ENCODE results near the gene SEZ6L.

DNA sequence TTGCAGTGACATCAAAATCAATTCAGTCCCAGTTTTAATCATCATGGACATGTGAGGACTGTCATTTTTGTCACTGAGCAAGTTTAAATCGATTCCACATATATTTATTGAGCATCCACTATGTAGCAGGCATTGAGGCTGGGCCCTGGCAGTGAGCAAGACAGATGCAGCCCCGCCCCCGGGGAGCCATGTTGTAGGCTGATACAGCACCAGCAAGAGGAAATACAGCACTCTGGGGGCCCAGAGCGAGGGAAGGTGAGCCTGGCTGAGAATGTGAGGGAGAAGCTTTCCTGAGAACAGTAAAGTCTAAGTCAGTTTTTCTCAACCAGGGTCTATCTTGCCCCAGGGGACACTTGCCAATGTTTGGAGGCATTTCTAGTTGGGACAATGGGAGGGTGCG, 151.2 kb downstream of the SEZ6L start:
- TF ChIP-seq, protein P1, sequence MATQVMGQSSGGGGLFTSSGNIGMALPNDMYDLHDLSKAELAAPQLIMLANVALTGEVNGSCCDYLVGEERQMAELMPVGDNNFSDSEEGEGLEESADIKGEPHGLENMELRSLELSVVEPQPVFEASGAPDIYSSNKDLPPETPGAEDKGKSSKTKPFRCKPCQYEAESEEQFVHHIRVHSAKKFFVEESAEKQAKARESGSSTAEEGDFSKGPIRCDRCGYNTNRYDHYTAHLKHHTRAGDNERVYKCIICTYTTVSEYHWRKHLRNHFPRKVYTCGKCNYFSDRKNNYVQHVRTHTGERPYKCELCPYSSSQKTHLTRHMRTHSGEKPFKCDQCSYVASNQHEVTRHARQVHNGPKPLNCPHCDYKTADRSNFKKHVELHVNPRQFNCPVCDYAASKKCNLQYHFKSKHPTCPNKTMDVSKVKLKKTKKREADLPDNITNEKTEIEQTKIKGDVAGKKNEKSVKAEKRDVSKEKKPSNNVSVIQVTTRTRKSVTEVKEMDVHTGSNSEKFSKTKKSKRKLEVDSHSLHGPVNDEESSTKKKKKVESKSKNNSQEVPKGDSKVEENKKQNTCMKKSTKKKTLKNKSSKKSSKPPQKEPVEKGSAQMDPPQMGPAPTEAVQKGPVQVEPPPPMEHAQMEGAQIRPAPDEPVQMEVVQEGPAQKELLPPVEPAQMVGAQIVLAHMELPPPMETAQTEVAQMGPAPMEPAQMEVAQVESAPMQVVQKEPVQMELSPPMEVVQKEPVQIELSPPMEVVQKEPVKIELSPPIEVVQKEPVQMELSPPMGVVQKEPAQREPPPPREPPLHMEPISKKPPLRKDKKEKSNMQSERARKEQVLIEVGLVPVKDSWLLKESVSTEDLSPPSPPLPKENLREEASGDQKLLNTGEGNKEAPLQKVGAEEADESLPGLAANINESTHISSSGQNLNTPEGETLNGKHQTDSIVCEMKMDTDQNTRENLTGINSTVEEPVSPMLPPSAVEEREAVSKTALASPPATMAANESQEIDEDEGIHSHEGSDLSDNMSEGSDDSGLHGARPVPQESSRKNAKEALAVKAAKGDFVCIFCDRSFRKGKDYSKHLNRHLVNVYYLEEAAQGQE (IDR thresholded peaks at IDR 0.05): no peak
- TF ChIP-seq CHD2 (IDR thresholded peaks at IDR 0.05; ENCODE audit: low read length, partially characterized antibody) (no peak), EHF (CRISPR knock-in tag; IDR thresholded peaks at IDR 0.05) (no peak), PHF8 (IDR thresholded peaks at IDR 0.05; ENCODE audit: borderline replicate concordance, low read depth) (no peak), FOXS1 (CRISPR knock-in tag; IDR thresholded peaks at IDR 0.05) (no peak), JUNB (IDR thresholded peaks at IDR 0.05) (no peak), SMC3 (IDR thresholded peaks at IDR 0.05) (no peak), ESRRA (IDR thresholded peaks at IDR 0.05; ENCODE audit: borderline replicate concordance, low read length) (no peak), POLR2A (IDR thresholded peaks at IDR 0.05; ENCODE audit: low read length) (no peak)
- TF ChIP-seq, protein P2, sequence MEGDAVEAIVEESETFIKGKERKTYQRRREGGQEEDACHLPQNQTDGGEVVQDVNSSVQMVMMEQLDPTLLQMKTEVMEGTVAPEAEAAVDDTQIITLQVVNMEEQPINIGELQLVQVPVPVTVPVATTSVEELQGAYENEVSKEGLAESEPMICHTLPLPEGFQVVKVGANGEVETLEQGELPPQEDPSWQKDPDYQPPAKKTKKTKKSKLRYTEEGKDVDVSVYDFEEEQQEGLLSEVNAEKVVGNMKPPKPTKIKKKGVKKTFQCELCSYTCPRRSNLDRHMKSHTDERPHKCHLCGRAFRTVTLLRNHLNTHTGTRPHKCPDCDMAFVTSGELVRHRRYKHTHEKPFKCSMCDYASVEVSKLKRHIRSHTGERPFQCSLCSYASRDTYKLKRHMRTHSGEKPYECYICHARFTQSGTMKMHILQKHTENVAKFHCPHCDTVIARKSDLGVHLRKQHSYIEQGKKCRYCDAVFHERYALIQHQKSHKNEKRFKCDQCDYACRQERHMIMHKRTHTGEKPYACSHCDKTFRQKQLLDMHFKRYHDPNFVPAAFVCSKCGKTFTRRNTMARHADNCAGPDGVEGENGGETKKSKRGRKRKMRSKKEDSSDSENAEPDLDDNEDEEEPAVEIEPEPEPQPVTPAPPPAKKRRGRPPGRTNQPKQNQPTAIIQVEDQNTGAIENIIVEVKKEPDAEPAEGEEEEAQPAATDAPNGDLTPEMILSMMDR (IDR thresholded peaks at IDR 0.05): no peak
- TF ChIP-seq, protein P3, sequence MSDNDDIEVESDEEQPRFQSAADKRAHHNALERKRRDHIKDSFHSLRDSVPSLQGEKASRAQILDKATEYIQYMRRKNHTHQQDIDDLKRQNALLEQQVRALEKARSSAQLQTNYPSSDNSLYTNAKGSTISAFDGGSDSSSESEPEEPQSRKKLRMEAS (IDR thresholded peaks at IDR 0.05): no peak

Data from A549 (cell line).